A549 (cell line): Measurements from ENCODE around the gene C5AR2.

Source experiments
- CEBPB ChIP-seq, 2 experiments: fragments of >200 bp in 1 of 2; sonication (Bioruptor Twin) in 1 of 2; formaldehyde crosslinking in 1 of 2; IDR thresholded peaks; 2 replicates each; pipeline ENCODE4 v1.6.1; 2012 to 2016
- EP300 ChIP-seq, 2 experiments: fragments of >200 bp; sonication (Bioruptor Twin); formaldehyde crosslinking; IDR thresholded peaks; 2 replicates in 1 of 2; 3 replicates in 1 of 2; pipeline ENCODE4 v1.6.1; 2016 to 2017
- ESRRA ChIP-seq: fragments of 150-350 bp; IDR thresholded peaks from 2 replicates; pipeline ENCODE4 v1.6.1; 2014; ENCODE audit warnings: mild to moderate bottlenecking, low read length, borderline replicate concordance
- POLR2A ChIP-seq: IDR thresholded peaks from 2 replicates; pipeline ENCODE4 v1.6.1; 2012; ENCODE audit warnings: mild to moderate bottlenecking, low read length
- POLR2AphosphoS2 ChIP-seq: conservative IDR thresholded peaks from 2 replicates; pipeline ENCODE4 v1.6.1; 2012; ENCODE audit warnings: low read length, improper control_type of control experiment, inconsistent platforms
- TF ChIP-seq, protein P1 (sequence below): fragments of >200 bp; sonication (Bioruptor Twin); formaldehyde crosslinking; IDR thresholded peaks from 3 replicates; pipeline ENCODE4 v1.5.1; 2016
- TF ChIP-seq, protein P2 (sequence below): fragments of 200-600 bp; sonication (generic); IDR thresholded peaks from 2 replicates; pipeline ENCODE4 v1.6.1; 2016; ENCODE audit warnings: antibody characterized with exemption, mild to moderate bottlenecking, moderate library complexity
- TF ChIP-seq, protein P3 (sequence below): fragments of 450-650 bp; IDR thresholded peaks from 2 replicates; pipeline ENCODE4 v1.6.1; 2014; ENCODE audit warnings: antibody characterized with exemption
- TF ChIP-seq, protein P4 (sequence below): fragments of 150-350 bp; IDR thresholded peaks from 2 replicates; pipeline ENCODE4 v1.6.1; 2014; ENCODE audit warnings: low read depth, mild to moderate bottlenecking, low read length
- TF ChIP-seq, protein P5 (sequence below): IDR thresholded peaks from 2 replicates; pipeline ENCODE4 v1.6.1; 2012

DNA sequence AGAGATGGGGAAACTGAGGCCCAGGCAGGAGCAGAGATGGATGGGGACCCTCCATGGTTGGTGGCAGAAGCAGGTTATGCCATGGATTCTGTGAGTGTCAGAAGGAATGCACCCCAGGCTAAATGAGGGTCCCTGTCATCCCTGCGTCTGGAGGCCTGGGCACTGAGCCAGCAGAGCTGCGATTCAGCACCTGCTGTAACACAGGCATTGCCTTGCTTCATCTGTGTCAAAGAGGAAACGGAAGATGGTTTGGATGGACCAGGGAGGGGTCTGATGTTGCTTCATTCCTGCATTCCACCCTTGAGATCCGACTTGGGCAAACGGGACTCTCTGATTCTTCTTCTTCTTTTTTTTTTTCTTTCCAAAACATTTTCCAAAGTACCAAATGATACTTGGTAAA, 21.2 kb upstream of the C5AR2 start:
- no peak for TF ChIP-seq POLR2A
- no peak for TF ChIP-seq ESRRA
- peak; percentile 62 to 67; a peak in 2 of 5 replicates for TF ChIP-seq EP300 (IDR thresholded peaks at IDR 0.05)
- TF ChIP-seq, protein P1, sequence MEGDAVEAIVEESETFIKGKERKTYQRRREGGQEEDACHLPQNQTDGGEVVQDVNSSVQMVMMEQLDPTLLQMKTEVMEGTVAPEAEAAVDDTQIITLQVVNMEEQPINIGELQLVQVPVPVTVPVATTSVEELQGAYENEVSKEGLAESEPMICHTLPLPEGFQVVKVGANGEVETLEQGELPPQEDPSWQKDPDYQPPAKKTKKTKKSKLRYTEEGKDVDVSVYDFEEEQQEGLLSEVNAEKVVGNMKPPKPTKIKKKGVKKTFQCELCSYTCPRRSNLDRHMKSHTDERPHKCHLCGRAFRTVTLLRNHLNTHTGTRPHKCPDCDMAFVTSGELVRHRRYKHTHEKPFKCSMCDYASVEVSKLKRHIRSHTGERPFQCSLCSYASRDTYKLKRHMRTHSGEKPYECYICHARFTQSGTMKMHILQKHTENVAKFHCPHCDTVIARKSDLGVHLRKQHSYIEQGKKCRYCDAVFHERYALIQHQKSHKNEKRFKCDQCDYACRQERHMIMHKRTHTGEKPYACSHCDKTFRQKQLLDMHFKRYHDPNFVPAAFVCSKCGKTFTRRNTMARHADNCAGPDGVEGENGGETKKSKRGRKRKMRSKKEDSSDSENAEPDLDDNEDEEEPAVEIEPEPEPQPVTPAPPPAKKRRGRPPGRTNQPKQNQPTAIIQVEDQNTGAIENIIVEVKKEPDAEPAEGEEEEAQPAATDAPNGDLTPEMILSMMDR = no peak
- no peak for TF ChIP-seq POLR2AphosphoS2
- TF ChIP-seq CEBPB (IDR thresholded peaks at IDR 0.05) = peak; percentile 87 to 95
- TF ChIP-seq, protein P2, sequence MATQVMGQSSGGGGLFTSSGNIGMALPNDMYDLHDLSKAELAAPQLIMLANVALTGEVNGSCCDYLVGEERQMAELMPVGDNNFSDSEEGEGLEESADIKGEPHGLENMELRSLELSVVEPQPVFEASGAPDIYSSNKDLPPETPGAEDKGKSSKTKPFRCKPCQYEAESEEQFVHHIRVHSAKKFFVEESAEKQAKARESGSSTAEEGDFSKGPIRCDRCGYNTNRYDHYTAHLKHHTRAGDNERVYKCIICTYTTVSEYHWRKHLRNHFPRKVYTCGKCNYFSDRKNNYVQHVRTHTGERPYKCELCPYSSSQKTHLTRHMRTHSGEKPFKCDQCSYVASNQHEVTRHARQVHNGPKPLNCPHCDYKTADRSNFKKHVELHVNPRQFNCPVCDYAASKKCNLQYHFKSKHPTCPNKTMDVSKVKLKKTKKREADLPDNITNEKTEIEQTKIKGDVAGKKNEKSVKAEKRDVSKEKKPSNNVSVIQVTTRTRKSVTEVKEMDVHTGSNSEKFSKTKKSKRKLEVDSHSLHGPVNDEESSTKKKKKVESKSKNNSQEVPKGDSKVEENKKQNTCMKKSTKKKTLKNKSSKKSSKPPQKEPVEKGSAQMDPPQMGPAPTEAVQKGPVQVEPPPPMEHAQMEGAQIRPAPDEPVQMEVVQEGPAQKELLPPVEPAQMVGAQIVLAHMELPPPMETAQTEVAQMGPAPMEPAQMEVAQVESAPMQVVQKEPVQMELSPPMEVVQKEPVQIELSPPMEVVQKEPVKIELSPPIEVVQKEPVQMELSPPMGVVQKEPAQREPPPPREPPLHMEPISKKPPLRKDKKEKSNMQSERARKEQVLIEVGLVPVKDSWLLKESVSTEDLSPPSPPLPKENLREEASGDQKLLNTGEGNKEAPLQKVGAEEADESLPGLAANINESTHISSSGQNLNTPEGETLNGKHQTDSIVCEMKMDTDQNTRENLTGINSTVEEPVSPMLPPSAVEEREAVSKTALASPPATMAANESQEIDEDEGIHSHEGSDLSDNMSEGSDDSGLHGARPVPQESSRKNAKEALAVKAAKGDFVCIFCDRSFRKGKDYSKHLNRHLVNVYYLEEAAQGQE = no peak
- TF ChIP-seq, protein P3, sequence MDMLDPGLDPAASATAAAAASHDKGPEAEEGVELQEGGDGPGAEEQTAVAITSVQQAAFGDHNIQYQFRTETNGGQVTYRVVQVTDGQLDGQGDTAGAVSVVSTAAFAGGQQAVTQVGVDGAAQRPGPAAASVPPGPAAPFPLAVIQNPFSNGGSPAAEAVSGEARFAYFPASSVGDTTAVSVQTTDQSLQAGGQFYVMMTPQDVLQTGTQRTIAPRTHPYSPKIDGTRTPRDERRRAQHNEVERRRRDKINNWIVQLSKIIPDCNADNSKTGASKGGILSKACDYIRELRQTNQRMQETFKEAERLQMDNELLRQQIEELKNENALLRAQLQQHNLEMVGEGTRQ = no peak
- TF ChIP-seq, protein P4, sequence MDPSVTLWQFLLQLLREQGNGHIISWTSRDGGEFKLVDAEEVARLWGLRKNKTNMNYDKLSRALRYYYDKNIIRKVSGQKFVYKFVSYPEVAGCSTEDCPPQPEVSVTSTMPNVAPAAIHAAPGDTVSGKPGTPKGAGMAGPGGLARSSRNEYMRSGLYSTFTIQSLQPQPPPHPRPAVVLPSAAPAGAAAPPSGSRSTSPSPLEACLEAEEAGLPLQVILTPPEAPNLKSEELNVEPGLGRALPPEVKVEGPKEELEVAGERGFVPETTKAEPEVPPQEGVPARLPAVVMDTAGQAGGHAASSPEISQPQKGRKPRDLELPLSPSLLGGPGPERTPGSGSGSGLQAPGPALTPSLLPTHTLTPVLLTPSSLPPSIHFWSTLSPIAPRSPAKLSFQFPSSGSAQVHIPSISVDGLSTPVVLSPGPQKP = no peak
- TF ChIP-seq, protein P5, sequence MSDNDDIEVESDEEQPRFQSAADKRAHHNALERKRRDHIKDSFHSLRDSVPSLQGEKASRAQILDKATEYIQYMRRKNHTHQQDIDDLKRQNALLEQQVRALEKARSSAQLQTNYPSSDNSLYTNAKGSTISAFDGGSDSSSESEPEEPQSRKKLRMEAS = no peak
